NK-92 (cell line): ENCODE measurements around the gene ARHGEF4.

Experiments
- DNase-seq: peaks from one replicate; lab custom pipeline; 2025; ENCODE audit not compliant: unreplicated experiment; lab: John Stamatoyannopoulos, UW

Gene ARHGEF4

DNA sequence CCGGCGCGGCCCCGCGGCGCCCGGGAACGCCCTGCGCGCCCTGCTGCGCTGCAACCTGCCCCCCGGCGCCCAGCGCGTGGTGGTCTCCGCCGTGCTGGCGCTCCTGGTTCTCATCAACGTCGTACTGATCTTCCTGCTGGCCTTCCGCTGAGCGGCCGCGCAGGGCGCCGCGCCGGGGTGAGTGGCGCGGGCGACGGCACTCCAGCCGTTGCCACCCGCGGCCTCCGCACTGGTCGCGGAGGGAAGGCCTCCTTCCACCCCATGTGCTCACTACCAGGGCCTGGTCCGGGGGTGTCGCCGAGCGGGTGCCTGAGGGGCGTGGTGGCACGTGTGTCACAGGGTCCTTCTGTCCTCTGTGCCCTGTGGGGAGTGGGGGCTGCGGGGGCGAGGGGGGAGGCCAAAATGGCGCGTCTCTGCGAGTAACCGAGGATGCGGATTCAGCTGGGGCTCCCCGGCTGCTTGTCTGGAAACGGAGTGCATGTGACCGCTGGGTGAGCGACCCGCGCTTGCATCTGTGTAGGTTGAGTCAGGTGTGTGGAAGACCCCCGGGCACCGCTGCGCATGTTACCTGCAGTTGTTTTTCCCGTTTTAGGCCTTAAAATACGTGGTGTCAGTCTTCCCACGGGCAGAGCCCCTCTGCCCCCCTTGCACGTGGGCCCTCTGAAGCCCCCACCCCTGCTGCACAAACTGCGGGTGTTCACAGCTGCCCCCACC lies 198.6 kb downstream of the ARHGEF4 start:
- no peak for DNase-seq

- no peak for DNase-seq
These were observed 199.1 kb downstream of the ARHGEF4 start for GRCh38 chr2:131035826-131036231.

GRCh38 chr2:131036269-131036668 lies 199.6 kb downstream of the ARHGEF4 start:
- DNase-seq = no peak

- DNase-seq = no peak
These were observed 200.1 kb downstream of the ARHGEF4 start for GRCh38 chr2:131036696-131037397.

- DNase-seq = no peak
These were observed 200.9 kb downstream of the ARHGEF4 start for GRCh38 chr2:131037398-131038257.

- no peak for DNase-seq
These were observed 201.8 kb downstream of the ARHGEF4 start for GRCh38 chr2:131038258-131039100.

DNA sequence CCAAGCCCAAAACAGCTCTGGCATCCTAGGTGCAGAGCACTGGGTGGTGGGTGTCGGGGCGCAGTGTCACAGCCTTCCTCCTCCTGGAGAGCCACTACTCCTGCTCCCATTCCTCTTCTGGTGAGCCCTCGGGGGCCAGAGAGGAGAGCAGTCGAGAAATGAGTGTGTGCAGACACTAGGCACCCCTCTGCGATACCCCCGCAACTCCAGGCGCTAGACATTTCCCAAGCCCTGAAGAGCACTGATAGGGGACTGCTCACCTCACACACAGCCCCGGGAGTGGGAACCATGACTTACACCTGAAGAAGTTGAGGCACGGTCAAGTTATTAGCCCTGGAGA lies 202.4 kb downstream of the ARHGEF4 start:
- DNase-seq = no peak

- no peak for DNase-seq
These were observed 202.8 kb downstream of the ARHGEF4 start for GRCh38 chr2:131039535-131039907.

- no peak for DNase-seq
These were observed 203.4 kb downstream of the ARHGEF4 start for GRCh38 chr2:131039908-131040660.

GRCh38 chr2:131040661-131041401 lies 204.1 kb downstream of the ARHGEF4 start:
- no peak for DNase-seq

- no peak for DNase-seq
These were observed 204.9 kb downstream of the ARHGEF4 start for GRCh38 chr2:131041402-131042147.

- no peak for DNase-seq
These were observed 205.5 kb downstream of the ARHGEF4 start for GRCh38 chr2:131042148-131042775.

- DNase-seq = no peak
These were observed 206.7 kb downstream of the ARHGEF4 start for GRCh38 chr2:131043199-131044074.

- no peak for DNase-seq
These were observed 207.5 kb downstream of the ARHGEF4 start for GRCh38 chr2:131044075-131044756.

DNA sequence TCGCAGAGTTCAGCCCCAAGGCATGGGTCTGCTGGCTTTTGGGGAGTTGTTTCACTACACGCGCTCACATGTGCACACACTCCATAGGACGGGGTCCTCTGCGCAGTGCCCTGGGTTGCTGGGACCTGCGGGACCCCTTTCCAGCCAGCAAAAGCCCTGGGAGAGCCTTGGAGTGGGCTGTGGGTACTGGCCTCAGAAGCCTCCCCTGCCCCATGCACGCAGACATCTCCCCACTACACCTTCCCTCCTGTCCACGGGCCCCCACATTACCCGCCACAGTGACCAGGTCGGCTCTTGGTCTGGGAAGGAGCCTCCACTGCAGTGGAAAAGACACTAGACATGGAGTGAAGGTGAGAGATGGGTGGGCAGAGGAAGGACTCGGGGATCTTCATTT lies 208.0 kb downstream of the ARHGEF4 start:
- DNase-seq = no peak

- DNase-seq = no peak
These were observed 208.7 kb downstream of the ARHGEF4 start for GRCh38 chr2:131045286-131046027.
